Measurements from ENCODE around the gene CD52. TPM values are rescaled to one million over a fixed set of nuclear protein-coding genes. Genes with fewer than 3 reads are reported as not detected.

The CD52 gene
- total and polyA plus RNA-seq, 2 of the 4 experiments (the other 2 are of a cell fraction) = 1.6 TPM; not detected in 1

DNA sequence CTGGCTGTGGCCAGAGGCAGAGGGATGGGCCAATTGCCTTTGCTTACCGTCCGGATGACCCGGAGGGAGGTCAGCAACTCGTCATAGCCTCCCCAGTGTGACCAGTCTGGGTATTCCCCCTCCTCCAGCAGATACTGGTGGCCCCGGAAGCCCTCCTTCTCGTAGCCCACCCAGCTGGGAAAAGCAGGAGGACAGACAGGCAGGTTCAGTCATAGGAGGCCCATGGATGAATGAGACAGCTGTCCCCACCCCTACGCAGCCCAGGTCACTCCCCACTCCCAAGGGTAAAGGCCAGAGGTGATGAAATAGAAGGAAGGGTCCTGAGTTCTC, 19.4 kb downstream of the CD52 start:
- no peaks in the 10 kb centered on the region for H3K9me3 ChIP-seq (ENCODE audit: control insufficient read depth, insufficient read depth, low read length)
- H3K14ac ChIP-seq (replicated peaks; ENCODE audit: low read depth, low read length) = no peak overlapping the region
- dilution Hi-C loops (cut with HindIII; ENCODE audit: low sequenced_read_pairs, unreplicated experiment) (no loop called here), in situ Hi-C loops (cut with MboI; ENCODE audit: low sequenced_read_pairs) (no loop called here), intact Hi-C loops (cut with micrococcal nuclease) (no loop called here)
- H3K4me2 ChIP-seq (ENCODE audit: low read depth, low read length) = no peak overlapping the region
- H3K9me1 ChIP-seq (ENCODE audit: insufficient read depth, low read length) = no peaks in the 10 kb centered on the region
- H3K23ac ChIP-seq (ENCODE audit: low read depth, low read length) = no peak overlapping the region
- no peak overlapping the region for H2BK20ac ChIP-seq (ENCODE audit: low read depth, low read length)
- no peak overlapping the region for H2BK15ac ChIP-seq (ENCODE audit: low read depth, low read length)
- H4K91ac ChIP-seq (ENCODE audit: insufficient read depth, low read depth, low read length) = no peak overlapping the region
- peaks cover 4% of the 10 kb centered on the region; the same call in 1 of the 2 replicates for H3K4me1 ChIP-seq (ENCODE audit: control insufficient read depth, insufficient read depth, low read length)
- H4K8ac ChIP-seq (ENCODE audit: low read depth in 2 of 2, low read length in 2 of 2) = no peak overlapping the region
- H3K4me3 ChIP-seq (ENCODE audit: insufficient read depth, low read depth, low read length) = no peak overlapping the region
- CTCF ChIA-PET = no interaction called here
- no CpG with 5 or more reads among the region's 7 CpGs for WGBS, 2 experiments (ENCODE audit: extremely low coverage in 2 of 2, insufficient read length in 1 of 2)
- no peak overlapping the region for H3K56ac ChIP-seq (ENCODE audit: extremely low read depth, insufficient read depth, low read length)
- peak overlapping the region; percentile 15; the same call in 1 of the 2 replicates for H2BK120ac ChIP-seq (ENCODE audit: low read depth, low read length)
- no peak overlapping the region for H3K9ac ChIP-seq (ENCODE audit: low read depth, low read length)
- no peak overlapping the region for H4K5ac ChIP-seq (ENCODE audit: low read depth, low read length)
- no peaks in the 10 kb centered on the region for H3K79me1 ChIP-seq (ENCODE audit: low read depth in 1 of 2, low read length in 2 of 2)
- H3K18ac ChIP-seq (ENCODE audit: low read depth, low read length) = no peak overlapping the region
- TF ChIP-seq POLR2A (IDR thresholded peaks at IDR 0.05; ENCODE audit: low read depth, low read length) (no peak), MAFK (IDR thresholded peaks at IDR 0.05; ENCODE audit: low read depth, low read length) (no peak), CHD1 (IDR thresholded peaks at IDR 0.05; ENCODE audit: low read depth, low read length) (no peak), RAD21 (IDR thresholded peaks at IDR 0.05; ENCODE audit: low read length) (no peak), BHLHE40 (IDR thresholded peaks at IDR 0.05; ENCODE audit: low read depth, low read length) (no peak), NFE2L2 (IDR thresholded peaks at IDR 0.05; ENCODE audit: low read depth, low read length) (no peak), FOS (IDR thresholded peaks at IDR 0.05; ENCODE audit: low read depth, low read length) (no peak)
- TF ChIP-seq, protein P1, sequence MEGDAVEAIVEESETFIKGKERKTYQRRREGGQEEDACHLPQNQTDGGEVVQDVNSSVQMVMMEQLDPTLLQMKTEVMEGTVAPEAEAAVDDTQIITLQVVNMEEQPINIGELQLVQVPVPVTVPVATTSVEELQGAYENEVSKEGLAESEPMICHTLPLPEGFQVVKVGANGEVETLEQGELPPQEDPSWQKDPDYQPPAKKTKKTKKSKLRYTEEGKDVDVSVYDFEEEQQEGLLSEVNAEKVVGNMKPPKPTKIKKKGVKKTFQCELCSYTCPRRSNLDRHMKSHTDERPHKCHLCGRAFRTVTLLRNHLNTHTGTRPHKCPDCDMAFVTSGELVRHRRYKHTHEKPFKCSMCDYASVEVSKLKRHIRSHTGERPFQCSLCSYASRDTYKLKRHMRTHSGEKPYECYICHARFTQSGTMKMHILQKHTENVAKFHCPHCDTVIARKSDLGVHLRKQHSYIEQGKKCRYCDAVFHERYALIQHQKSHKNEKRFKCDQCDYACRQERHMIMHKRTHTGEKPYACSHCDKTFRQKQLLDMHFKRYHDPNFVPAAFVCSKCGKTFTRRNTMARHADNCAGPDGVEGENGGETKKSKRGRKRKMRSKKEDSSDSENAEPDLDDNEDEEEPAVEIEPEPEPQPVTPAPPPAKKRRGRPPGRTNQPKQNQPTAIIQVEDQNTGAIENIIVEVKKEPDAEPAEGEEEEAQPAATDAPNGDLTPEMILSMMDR (conservative IDR thresholded peaks at IDR 0.05; ENCODE audit: low read depth, low read length) = no peak
- TF ChIP-seq, protein P2, sequence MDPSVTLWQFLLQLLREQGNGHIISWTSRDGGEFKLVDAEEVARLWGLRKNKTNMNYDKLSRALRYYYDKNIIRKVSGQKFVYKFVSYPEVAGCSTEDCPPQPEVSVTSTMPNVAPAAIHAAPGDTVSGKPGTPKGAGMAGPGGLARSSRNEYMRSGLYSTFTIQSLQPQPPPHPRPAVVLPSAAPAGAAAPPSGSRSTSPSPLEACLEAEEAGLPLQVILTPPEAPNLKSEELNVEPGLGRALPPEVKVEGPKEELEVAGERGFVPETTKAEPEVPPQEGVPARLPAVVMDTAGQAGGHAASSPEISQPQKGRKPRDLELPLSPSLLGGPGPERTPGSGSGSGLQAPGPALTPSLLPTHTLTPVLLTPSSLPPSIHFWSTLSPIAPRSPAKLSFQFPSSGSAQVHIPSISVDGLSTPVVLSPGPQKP (IDR thresholded peaks at IDR 0.05; ENCODE audit: borderline replicate concordance, low read depth, low read length) = no peak
- ATAC-seq (ENCODE audit: low read depth) = no peak
- no peak overlapping the region for H3K4ac ChIP-seq (ENCODE audit: low read depth, low read length)
- no peaks in the 10 kb centered on the region for H3K36me3 ChIP-seq (ENCODE audit: control insufficient read depth, insufficient read depth, low read length)
- H2AK5ac ChIP-seq (ENCODE audit: low read depth, low read length) = no peak overlapping the region
- H3K27me3 ChIP-seq (ENCODE audit: control insufficient read depth, insufficient read depth, low read length) = peaks cover 47% of the 10 kb centered on the region
- no peak overlapping the region for H2AFZ ChIP-seq (replicated peaks; ENCODE audit: low read length, poor library complexity)
- POLR2A ChIA-PET (ENCODE audit: unreplicated experiment) = no interaction called here
- H3K27ac ChIP-seq (ENCODE audit: insufficient read depth, low read length) = no peak overlapping the region
- H4K20me1 ChIP-seq (ENCODE audit: insufficient read depth, low read length) = no peaks in the 10 kb centered on the region
- H2BK5ac ChIP-seq (ENCODE audit: low read depth, low read length, poor library complexity, severe bottlenecking) = no peak overlapping the region
- H2AK9ac ChIP-seq (replicated peaks; ENCODE audit: low read depth, low read length, poor library complexity) = peak overlapping the region; percentile 61
- no TSS peak for BruUV-seq (replicated peaks)
- DNase-seq = no peak
